Psoas muscle (tissue), 8 donors: ENCODE results near the gene RSRP1. TPM values are rescaled to one million over a fixed set of nuclear protein-coding genes. Genes with fewer than 3 reads are reported as not detected.

Source experiments
- ATAC-seq, 4 donors: fragments of 200-7000 bp; cut with Tn5 transposase; one replicate each; pipeline ENCODE4 v1.9.1; 2020; ENCODE audit warnings: moderate library complexity in 3 of 4, mild to moderate bottlenecking in 2 of 4
- DNase-seq, 2 donors: peaks; one replicate each; pipeline ENCODE4 v3.0.0-alpha.2; 2020
- H3K27ac ChIP-seq: fragments of 200-600 bp; one replicate; pipeline ENCODE4 v1.8.0; 2022
- H3K27me3 ChIP-seq, 3 donors: fragments of 200-600 bp in 1 of 3; one replicate each; pipeline versions ENCODE4 v1.6.1 to v1.8.0; 2013 to 2022; ENCODE audit warnings: low read length in 2 of 3, mild to moderate bottlenecking in 2 of 3, moderate library complexity in 1 of 3; ENCODE audit not compliant: insufficient read depth in 3 of 3
- H3K36me3 ChIP-seq, 2 donors: fragments of 200-600 bp in 1 of 2; one replicate each; pipeline versions ENCODE4 v1.6.1 to v1.8.0; 2013 to 2022; ENCODE audit warnings: low read depth in 1 of 2, mild to moderate bottlenecking in 1 of 2, moderate library complexity in 1 of 2; ENCODE audit not compliant: insufficient read depth in 1 of 2
- H3K4me1 ChIP-seq: fragments of 200-600 bp; one replicate; pipeline ENCODE4 v1.8.0; 2022
- H3K4me3 ChIP-seq: fragments of 200-600 bp; one replicate; pipeline ENCODE4 v1.8.0; 2022; ENCODE audit warnings: mild to moderate bottlenecking
- H3K9me3 ChIP-seq: fragments of 200-600 bp; one replicate; pipeline ENCODE4 v1.8.0; 2022
- WGBS, 3 donors: extraction: QIAGEN DNeasy Blood & Tissue Kit; methylation state at CpG; one replicate each; pipeline versions ENCODE4 v1.1.6 to v1.1.7; 2013; 5-methylcytosine and 5-hydroxymethylcytosine counted together
- intact Hi-C, 2 donors: fragments of 100-400 bp; cut with DNase I; formaldehyde crosslinking; loops; one replicate each; pipeline versions ENCODE4 v1.11.0 to v1.14.2; 2022
- polyA plus RNA-seq, 3 donors: library from polyadenylated mRNA; stranded (reverse); fragments of 200-250 nt; gene quantifications; one replicate each; pipeline ENCODE4 v1.2.3, GENCODE V29; 2013
- total RNA-seq, 4 donors: library from RNA; stranded (reverse); fragmentation: NEBNext Ultra II Directional in 2 of 4; extraction: Animal tissue kit (Norgen Biotek cat#: 25700) in 2 of 4; gene quantifications; one replicate each; pipeline versions ENCODE4 v1.2.1 to v1.2.4, GENCODE V29; 2021 to 2023
- TF ChIP-seq, protein P1 (sequence below): fragments of 200-600 bp; IDR thresholded peaks from one replicate; pipeline ENCODE4 v1.8.0; 2022; ENCODE audit warnings: antibody characterized with exemption
- donor health status: healthy with polysubstance abuse.
- donor health status: DM: no; HTN: no; CAD: no; lungs with moderate emphysema.
- donor health status: Bipolar disorder and iron deficiency.
- donor health status: healthy.
- donor health status: DM: yes; HTN: yes; CAD: no.
- donor health status: DM: no; HTN: no; CAD: no.
- donor health status: DM: no; HTN: no; CAD: no.
- donor health status: DM: yes; HTN: yes; CAD: no.

RSRP1 gene
- total and polyA plus RNA-seq, 7 donors = 9.6 to 36.5 (median 17.7) TPM

DNA sequence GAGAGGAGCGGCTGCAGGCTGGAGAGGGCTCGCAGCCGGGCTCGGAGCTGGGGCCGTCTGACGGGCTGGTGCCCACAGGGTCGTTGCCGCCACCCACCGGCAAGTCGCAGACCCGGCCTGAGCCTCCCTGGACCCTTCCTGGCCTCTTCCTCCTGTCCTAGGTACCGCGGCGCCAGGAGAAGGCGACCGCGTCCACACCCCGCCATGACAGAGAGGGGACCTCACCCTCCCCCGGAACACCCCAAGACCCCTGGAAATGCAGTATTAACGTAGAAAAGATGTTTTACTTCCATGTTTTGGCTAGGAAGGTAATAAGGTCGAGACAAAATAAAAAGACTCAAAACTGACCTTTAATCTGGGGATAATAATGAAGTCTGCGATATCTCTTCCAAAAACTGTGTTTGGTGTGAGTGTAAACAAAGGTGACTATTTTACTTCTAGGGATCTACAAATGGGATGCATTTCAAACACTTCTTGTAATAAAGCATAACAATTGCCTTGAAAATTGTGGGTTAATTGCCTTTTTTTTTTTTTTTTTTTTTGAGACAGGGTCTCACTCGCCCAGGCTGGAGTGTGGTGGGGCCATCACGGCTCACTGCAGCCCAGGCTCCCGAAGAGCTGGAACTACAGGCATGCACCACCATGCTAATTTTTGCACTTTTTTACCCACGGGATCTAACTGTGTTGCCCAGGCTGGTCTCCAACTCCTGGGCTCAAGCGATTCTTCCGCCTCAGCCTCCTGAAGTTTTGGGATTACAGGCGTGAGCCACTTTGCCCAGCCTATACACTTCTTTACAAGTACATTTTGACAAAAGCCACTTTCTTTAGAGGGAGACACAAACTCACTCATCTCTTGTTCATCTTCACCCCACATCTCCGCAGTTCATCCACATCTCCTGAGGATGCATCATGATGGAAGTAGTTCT lies 838 bp upstream of the RSRP1 start:
- Histone ChIP-seq H3K4me1 (peaks cover 30% of the 10 kb centered on the region), H3K27me3 (no peaks in the 10 kb centered on the region), H3K9me3 (no peaks in the 10 kb centered on the region), H3K4me3 (peak overlapping the region; percentile 87), H3K36me3 (peaks cover 8 to 30% of the 10 kb centered on the region in 2 donors), H3K27ac (peak overlapping the region; percentile 99)
- DNase-seq = no peak
- TF ChIP-seq, protein P1, sequence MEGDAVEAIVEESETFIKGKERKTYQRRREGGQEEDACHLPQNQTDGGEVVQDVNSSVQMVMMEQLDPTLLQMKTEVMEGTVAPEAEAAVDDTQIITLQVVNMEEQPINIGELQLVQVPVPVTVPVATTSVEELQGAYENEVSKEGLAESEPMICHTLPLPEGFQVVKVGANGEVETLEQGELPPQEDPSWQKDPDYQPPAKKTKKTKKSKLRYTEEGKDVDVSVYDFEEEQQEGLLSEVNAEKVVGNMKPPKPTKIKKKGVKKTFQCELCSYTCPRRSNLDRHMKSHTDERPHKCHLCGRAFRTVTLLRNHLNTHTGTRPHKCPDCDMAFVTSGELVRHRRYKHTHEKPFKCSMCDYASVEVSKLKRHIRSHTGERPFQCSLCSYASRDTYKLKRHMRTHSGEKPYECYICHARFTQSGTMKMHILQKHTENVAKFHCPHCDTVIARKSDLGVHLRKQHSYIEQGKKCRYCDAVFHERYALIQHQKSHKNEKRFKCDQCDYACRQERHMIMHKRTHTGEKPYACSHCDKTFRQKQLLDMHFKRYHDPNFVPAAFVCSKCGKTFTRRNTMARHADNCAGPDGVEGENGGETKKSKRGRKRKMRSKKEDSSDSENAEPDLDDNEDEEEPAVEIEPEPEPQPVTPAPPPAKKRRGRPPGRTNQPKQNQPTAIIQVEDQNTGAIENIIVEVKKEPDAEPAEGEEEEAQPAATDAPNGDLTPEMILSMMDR = no peak
- intact Hi-C loops = loop anchor here in 1 of 2 donors (5.0 to 10.0 kb wide), 2 partner anchors 94 to 557 kb away; partner anchors contain the start of gene SELENON
- 23 to 26% (median 25%) methylated on average over 25 to 30 of the region's 30 CpGs for WGBS, 3 donors
- no peak for ATAC-seq

DNA sequence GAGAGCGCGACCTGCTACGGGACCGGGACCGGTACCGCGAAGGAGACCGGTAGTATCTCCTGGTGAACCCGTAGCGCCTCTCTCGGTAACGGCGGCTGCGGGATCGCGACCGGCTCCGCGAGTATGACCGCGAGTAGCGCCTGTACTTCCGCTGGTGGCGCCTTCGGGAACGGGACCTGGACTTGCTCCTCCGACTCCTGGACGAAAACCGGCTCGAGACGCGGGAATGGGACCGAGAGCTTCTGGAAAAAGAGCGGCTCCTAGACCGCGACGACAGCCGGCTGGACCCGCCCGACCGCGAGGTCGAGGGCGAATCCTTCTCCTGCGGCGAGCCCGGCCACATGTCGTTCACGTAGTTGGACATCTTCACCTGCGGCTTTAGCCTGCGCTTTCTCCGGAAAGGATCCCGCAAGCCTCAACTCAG lies 642 bp downstream of the RSRP1 start:
- peak in 1 of 2 donors; percentile 72 for DNase-seq
- H3K4me3 ChIP-seq = peak overlapping the region; percentile 87
- WGBS, 3 donors = 0% methylated on average over 51 to 53 of the region's 53 CpGs
- no peaks in the 10 kb centered on the region for H3K27me3 ChIP-seq
- no peaks in the 10 kb centered on the region for H3K9me3 ChIP-seq
- H3K4me1 ChIP-seq = peaks cover 34% of the 10 kb centered on the region
- H3K36me3 ChIP-seq = peaks cover 8 to 39% of the 10 kb centered on the region in 2 donors
- ATAC-seq = peak; percentile 3 to 39 (median 28)
- TF ChIP-seq, protein P1 = no peak
- H3K27ac ChIP-seq = peak overlapping the region; percentile 99
- intact Hi-C loops = loop anchor here in 1 of 2 donors (5.0 to 10.0 kb wide), 2 partner anchors 96 to 558 kb away; partner anchors contain the start of gene SELENON

DNA sequence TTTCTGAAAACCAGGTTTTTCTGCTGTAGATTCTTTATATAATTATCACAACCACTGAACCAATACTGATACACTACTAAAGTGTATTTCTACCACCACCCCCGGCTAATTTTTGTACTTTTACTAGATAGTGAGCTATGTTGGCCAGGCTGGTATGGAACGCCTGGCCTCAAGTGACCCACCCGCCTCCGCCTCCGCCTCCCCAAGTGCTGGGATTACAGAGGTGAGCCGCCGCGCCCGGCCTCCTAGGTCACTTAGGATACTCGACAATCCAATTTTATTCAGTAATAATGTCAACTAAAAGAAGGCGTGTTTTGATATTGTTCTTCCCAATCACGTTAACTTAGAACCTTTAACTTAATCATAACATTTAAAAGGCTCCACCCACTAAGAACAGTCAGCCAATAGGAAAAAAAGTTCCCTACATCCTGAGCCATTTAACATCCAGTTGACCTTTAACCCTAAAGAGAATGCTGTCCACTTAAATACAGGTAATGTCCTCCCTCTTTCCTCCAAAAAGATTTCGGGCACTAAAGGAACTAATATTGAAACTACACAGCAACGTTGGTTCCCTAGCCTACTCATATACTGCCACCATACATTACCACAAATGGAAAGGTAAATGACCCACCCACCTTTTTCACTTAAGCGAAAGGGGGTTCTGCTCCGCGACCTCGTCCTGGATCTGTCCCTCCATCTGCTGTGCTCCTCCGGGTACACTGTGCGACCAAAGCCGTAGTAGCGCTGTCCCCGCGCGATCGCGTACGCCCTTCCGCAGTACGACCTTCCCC lies 1.2 kb downstream of the RSRP1 start:
- TF ChIP-seq, protein P1 = no peak
- Histone ChIP-seq H3K4me1 (peaks cover 39% of the 10 kb centered on the region), H3K27ac (peak overlapping the region; percentile 99)

DNA sequence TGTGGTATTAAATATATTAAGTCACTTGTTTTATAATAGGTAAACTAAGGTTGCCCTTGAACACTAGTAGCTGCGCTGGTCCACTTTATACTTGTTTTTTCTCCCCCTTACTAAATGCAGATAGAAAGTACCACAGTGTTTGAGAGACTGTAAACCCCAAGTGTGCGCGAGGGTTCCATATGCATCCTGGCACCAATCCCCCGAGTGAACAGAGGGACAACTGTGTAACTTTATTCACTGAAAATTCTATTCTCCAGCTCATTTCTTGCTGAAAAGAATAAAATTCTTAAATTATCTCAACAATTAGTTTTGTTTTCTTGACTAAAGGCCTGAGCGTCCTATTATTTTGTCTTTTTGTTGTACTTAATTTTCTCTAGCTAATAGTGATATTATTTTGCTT lies 1.9 kb downstream of the RSRP1 start:
- TF ChIP-seq, protein P1 = no peak
- Histone ChIP-seq H3K9me3 (no peaks in the 10 kb centered on the region), H3K4me3 (peak overlapping the region; percentile 87), H3K36me3 (peaks cover 8 to 48% of the 10 kb centered on the region in 2 donors), H3K4me1 (peaks cover 45% of the 10 kb centered on the region), H3K27ac (peak overlapping the region; percentile 99), H3K27me3 (no peaks in the 10 kb centered on the region)
- 74 to 80% (median 75%) methylated on average over 5 of the region's 5 CpGs for WGBS, 3 donors
- ATAC-seq (no peak), DNase-seq (no peak)
- intact Hi-C loops = loop anchor here in 1 of 2 donors (5.0 to 10.0 kb wide), 2 partner anchors 97 to 559 kb away; partner anchors contain the start of gene SELENON

More for the DNA sequence above, 1.2 kb downstream of the RSRP1 start:
- peak in 2 of 4 donors; percentile 2 to 15 for ATAC-seq
- DNase-seq = no peak
- peak overlapping the region; percentile 87 for H3K4me3 ChIP-seq
- H3K36me3 ChIP-seq = peaks cover 8 to 46% of the 10 kb centered on the region in 2 donors
- WGBS, 3 donors = 12 to 16% (median 13%) methylated on average over 30 of the region's 30 CpGs
- H3K9me3 ChIP-seq = no peaks in the 10 kb centered on the region
- intact Hi-C loops = loop anchor here in 1 of 2 donors (5.0 to 10.0 kb wide), 2 partner anchors 96 to 559 kb away; partner anchors contain the start of gene SELENON
- H3K27me3 ChIP-seq = no peaks in the 10 kb centered on the region
